ENCODE measurements around the gene PDZRN3.
A peak's percentile ranks its signal among the peaks of the same experiment; 100 is the strongest.

PDZRN3 gene

GRCh38 chr3:73622091-73622805 lies 2.5 kb downstream of the PDZRN3 start:
- DNase-seq, result peak; percentile 81

- DNase-seq, result no peak
These were observed 3.4 kb downstream of the PDZRN3 start for GRCh38 chr3:73621388-73621787.

GRCh38 chr3:73618461-73618860 lies 6.3 kb downstream of the PDZRN3 start:
- DNase-seq, result no peak

- DNase-seq, result no peak
These were observed 8.7 kb downstream of the PDZRN3 start for GRCh38 chr3:73616056-73616455.

- DNase-seq, result no peak
These were observed 10.3 kb downstream of the PDZRN3 start for GRCh38 chr3:73614419-73614818.

- DNase-seq, result no peak
These were observed 13.6 kb downstream of the PDZRN3 start for GRCh38 chr3:73611176-73611575.

- DNase-seq, result no peak
These were observed 14.2 kb downstream of the PDZRN3 start for GRCh38 chr3:73610493-73610892.

GRCh38 chr3:73609655-73610054 lies 15.1 kb downstream of the PDZRN3 start:
- no peak for DNase-seq

GRCh38 chr3:73609315-73609641 lies 15.5 kb downstream of the PDZRN3 start:
- DNase-seq, result no peak

- DNase-seq, result no peak
These were observed 16.1 kb downstream of the PDZRN3 start for GRCh38 chr3:73608456-73609314.

- no peak for DNase-seq
These were observed 18.9 kb downstream of the PDZRN3 start for GRCh38 chr3:73605861-73606260.

GRCh38 chr3:73605412-73605811 lies 19.3 kb downstream of the PDZRN3 start:
- no peak for DNase-seq

- DNase-seq, result no peak
These were observed 20.3 kb downstream of the PDZRN3 start for GRCh38 chr3:73604451-73604850.

GRCh38 chr3:73603762-73604171 lies 21.0 kb downstream of the PDZRN3 start:
- DNase-seq, result no peak

- no peak for DNase-seq
These were observed 22.6 kb downstream of the PDZRN3 start for GRCh38 chr3:73602170-73602569.

- no peak for DNase-seq
These were observed 23.3 kb downstream of the PDZRN3 start for GRCh38 chr3:73601481-73601880.

- DNase-seq, result no peak
These were observed 23.7 kb downstream of the PDZRN3 start for GRCh38 chr3:73601011-73601410.

- DNase-seq, result no peak
These were observed 24.3 kb downstream of the PDZRN3 start for GRCh38 chr3:73600293-73600938.

- no peak for DNase-seq
These were observed 25.1 kb downstream of the PDZRN3 start for GRCh38 chr3:73599605-73600004.

GRCh38 chr3:73597476-73597875 lies 27.3 kb downstream of the PDZRN3 start:
- no peak for DNase-seq

GRCh38 chr3:73592154-73593144 lies 32.3 kb downstream of the PDZRN3 start:
- no peak for DNase-seq

GRCh38 chr3:73591286-73591800 lies 33.4 kb downstream of the PDZRN3 start:
- no peak for DNase-seq
